ENCODE measurements around the gene DENND4B. TPM values are rescaled to one million over a fixed set of nuclear protein-coding genes. Genes with fewer than 3 reads are reported as not detected.
"Not testable (repeated sequence)": the region's sequence is repeated elsewhere in the genome, so short reads cannot be mapped to it uniquely, and the experiment has no call there.

DENND4B gene
- total RNA-seq, 1 donor: 27.6 TPM

DNA sequence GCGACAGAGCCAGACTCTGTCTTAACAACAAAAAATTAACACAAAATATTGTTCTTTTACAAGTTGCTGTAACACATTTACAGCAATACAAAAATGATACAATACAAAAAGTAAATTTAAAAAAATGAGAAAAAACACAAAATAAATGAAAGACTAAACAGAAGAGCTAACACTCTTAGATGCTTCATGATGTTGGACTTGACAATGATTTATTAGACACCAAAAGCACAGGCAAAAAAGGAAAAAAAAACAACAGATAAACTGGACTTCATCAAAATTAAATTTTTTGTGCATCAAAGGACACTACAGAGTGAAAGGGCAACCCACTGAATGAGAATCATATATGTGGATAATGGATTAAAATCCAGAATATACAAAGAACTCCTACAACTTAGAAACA lies 40.1 kb downstream of the DENND4B start:
- TF ChIP-seq, protein P1, sequence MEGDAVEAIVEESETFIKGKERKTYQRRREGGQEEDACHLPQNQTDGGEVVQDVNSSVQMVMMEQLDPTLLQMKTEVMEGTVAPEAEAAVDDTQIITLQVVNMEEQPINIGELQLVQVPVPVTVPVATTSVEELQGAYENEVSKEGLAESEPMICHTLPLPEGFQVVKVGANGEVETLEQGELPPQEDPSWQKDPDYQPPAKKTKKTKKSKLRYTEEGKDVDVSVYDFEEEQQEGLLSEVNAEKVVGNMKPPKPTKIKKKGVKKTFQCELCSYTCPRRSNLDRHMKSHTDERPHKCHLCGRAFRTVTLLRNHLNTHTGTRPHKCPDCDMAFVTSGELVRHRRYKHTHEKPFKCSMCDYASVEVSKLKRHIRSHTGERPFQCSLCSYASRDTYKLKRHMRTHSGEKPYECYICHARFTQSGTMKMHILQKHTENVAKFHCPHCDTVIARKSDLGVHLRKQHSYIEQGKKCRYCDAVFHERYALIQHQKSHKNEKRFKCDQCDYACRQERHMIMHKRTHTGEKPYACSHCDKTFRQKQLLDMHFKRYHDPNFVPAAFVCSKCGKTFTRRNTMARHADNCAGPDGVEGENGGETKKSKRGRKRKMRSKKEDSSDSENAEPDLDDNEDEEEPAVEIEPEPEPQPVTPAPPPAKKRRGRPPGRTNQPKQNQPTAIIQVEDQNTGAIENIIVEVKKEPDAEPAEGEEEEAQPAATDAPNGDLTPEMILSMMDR (IDR thresholded peaks at IDR 0.05; ENCODE audit: insufficient read depth, low read depth, low read length): no peak
- DNase-seq (ENCODE audit: low read depth): no peak
- no peak overlapping the region for H3K4me3 ChIP-seq (ENCODE audit: low read depth, low read length)

DNA sequence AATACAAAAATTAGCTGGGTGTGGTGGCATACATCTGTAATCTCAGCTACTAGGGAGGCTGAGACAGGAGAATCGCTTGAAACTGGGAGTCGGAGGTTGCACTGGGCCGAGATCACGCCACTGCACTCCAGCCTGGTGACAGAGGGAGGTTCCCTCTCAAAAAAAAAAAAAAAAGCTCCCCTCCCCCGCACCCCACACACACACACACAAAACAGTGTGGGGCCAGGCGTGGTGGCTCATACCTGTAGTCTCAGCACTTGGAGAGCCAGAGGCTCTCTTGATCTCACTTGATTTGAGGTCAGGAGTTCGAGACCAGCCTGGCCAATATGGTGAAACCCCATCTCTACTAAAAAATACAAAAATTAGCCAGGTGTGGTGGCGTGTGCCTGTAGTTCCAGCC lies 40.6 kb downstream of the DENND4B start:
- DNase-seq (ENCODE audit: low read depth); H3K4me3 ChIP-seq (ENCODE audit: low read depth, low read length): not testable (repeated sequence)

DNA sequence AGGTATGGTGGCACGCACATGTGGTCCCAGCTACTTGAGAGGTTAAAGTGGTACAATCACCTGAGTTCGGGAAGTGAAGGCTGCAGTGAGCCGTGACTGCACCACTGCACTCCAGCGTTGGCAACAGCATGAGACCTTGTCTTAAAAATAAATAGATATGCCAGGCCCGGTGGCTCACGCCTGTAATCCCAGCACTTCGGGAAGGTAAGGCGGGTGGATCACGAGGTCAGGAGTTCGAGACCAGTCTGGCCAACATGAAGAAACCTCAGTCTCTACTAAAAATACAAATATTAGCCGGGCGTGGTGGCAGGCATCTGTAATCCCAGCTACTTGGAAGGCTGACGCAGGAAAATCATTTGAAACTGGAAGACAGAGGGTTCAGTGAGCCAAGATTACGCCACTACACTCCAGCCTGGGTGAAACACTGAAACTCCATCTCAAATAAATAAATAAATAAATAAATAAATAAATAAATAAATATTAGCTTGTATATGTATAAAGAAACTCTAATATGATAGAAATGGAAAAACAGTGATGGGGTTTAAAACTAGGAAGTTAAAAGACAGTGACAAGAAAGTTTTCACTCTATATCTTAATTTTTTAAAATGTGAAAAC lies 42.6 kb downstream of the DENND4B start:
- no peak for DNase-seq (ENCODE audit: low read depth)
- TF ChIP-seq, protein P1 (IDR thresholded peaks at IDR 0.05; ENCODE audit: insufficient read depth, low read depth, low read length): no peak
- H3K4me3 ChIP-seq (ENCODE audit: low read depth, low read length): no peak overlapping the region

DNA sequence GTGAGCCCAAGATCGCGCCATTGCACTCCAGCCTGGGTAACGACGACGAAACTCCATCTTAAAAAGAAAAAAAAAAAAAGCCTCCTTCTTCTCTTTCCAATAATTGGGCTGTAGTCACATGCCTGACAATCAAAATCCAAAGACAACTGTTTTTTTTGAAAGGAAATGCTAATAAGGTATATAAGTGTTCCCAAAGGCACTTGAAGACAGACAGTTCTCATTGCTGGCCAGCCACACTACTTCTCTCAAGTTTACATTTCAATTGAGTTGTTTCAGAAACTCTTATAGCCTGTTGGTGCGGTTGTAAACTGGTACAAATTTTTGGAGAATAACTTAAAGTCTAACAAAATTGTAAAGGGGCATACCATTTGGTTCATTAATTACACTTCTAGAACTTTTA lies 47.0 kb downstream of the DENND4B start:
- TF ChIP-seq, protein P1 (IDR thresholded peaks at IDR 0.05; ENCODE audit: insufficient read depth, low read depth, low read length): no peak
- no peak overlapping the region for H3K4me3 ChIP-seq (ENCODE audit: low read depth, low read length)

DNA sequence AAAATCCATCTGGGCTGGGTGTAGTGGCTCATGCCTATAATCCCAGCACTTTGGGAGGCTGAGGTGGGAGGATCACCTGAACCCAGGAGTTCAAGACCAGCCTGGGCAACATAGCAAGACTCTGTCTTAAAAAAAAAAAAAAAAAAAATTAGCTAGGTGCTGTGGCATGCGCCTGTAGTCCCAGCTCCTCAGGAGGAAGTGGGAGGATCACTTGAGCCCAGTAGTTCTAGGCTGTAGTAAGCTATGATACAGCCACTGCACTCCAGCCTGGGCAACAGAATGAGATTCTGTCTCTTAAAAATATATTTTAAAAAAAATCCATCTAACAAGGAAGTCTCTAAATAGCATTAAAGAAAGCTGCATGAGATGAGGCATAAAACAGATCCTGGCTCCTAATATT lies 50.7 kb downstream of the DENND4B start:
- H3K4me3 ChIP-seq (ENCODE audit: low read depth, low read length); DNase-seq (ENCODE audit: low read depth): not testable (repeated sequence)

More for the DNA sequence above, 47.0 kb downstream of the DENND4B start:
- DNase-seq (ENCODE audit: low read depth): no peak

DNA sequence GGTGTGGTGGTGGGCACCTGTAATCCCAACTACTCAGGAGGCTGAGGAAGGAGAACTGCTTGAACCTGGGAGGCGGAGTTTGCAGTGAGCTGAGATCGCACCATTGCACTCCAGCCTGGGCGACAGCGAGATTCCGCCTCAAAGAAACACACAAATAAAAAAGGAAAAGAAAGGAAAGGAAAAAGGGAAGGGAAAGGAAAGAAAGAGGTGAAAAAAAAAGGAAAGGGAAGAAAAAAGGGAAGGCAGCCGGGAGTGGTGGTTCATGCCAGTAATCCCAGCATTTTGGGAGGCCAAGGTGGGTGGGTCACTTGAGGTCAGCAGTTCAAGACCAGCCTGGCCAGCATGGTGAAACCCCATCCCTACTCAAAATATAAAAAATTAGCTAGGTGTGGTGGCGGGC lies 55.5 kb downstream of the DENND4B start:
- not testable (repeated sequence) for H3K4me3 ChIP-seq (ENCODE audit: low read depth, low read length); DNase-seq (ENCODE audit: low read depth)

DNA sequence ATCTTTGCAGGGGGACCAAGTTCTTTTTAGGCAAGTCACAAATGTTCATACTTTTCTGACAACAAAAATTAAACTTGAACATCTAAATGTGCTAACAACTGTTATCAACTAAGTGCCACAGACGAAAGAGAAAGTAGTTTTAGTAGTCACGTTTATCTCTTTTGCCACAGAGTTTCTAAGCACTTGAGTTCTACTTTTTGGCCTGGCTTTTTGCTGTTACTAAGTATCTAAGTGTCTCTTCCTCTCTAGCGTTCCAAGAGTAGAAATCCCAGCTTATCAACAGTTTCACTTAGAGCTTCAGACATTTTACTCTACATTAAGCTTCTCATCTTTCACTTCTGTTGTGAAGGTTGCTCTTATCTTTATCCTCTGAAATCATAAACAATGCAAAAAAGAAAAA lies 58.0 kb downstream of the DENND4B start:
- no peak overlapping the region for H3K4me3 ChIP-seq (ENCODE audit: low read depth, low read length)
- DNase-seq (ENCODE audit: low read depth): peak; percentile 49
- TF ChIP-seq, protein P1 (IDR thresholded peaks at IDR 0.05; ENCODE audit: insufficient read depth, low read depth, low read length): no peak

DNA sequence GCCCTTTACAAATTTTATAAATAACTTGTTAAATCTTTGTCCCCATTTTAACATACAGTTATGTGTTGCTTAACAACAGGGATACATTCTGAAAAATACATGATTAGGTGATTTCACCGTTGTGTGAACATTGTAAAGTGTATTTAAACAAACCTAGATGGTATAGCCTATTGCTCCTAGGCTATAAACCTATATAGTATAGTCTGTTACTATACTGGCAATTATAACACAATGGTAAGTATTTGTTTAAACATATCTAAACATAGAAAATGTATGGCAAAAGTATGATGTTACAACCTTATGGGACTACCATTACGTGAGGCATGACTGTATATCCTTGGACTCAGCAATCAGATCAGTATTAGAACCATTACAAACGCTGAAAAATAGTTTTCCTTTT lies 60.4 kb downstream of the DENND4B start:
- no peak for DNase-seq (ENCODE audit: low read depth)
- no peak overlapping the region for H3K4me3 ChIP-seq (ENCODE audit: low read depth, low read length)
- TF ChIP-seq, protein P1 (IDR thresholded peaks at IDR 0.05; ENCODE audit: insufficient read depth, low read depth, low read length): no peak

All from fibroblast of villous mesenchyme (primary cell).